SK-N-SH treated with all-trans-retinoic acid at 6 μM for 48 hours (cell line): Measurements from ENCODE around the gene PLIN1.

Experiments used
- ATAC-seq: fragments of 200-7000 bp; cut with Tn5 transposase; 3 replicates; pipeline ENCODE4 v1.9.1; 2020; ENCODE audit warnings: mild to moderate bottlenecking, moderate library complexity
- ARNTL ChIP-seq: fragments of 450-650 bp; formaldehyde crosslinking; IDR thresholded peaks from 2 replicates; pipeline ENCODE4 v1.5.0; 2020; ENCODE audit warnings: low read depth, mild to moderate bottlenecking, moderate library complexity, borderline replicate concordance
- BACH2 ChIP-seq: fragments of 250-450 bp; sonication (Bioruptor Pico); IDR thresholded peaks from 2 replicates; pipeline ENCODE4 v1.9.0; 2021; ENCODE audit warnings: mild to moderate bottlenecking, borderline replicate concordance
- CREB5 ChIP-seq: fragments of 250-450 bp; sonication (Bioruptor Pico); IDR thresholded peaks from 2 replicates; pipeline ENCODE4 v1.5.1; 2020; ENCODE audit warnings: low read depth, mild to moderate bottlenecking, moderate library complexity
- CSDC2 ChIP-seq: fragments of 250-450 bp; sonication (Bioruptor Pico); IDR thresholded peaks from 2 replicates; pipeline ENCODE4 v1.5.0; 2020; ENCODE audit warnings: mild to moderate bottlenecking, moderate library complexity
- CSRNP3 ChIP-seq: fragments of 250-450 bp; sonication (Bioruptor Pico); IDR thresholded peaks from 2 replicates; pipeline ENCODE4 v1.5.1; 2021; ENCODE audit warnings: mild to moderate bottlenecking, moderate library complexity
- ESRRG ChIP-seq: fragments of 250-450 bp; sonication (Bioruptor Pico); IDR thresholded peaks from 2 replicates; pipeline ENCODE4 v1.6.1; 2021; ENCODE audit warnings: mild to moderate bottlenecking
- ISL1 ChIP-seq: fragments of 250-450 bp; sonication (Bioruptor Pico); IDR thresholded peaks from 2 replicates; pipeline ENCODE4 v2.1.2; 2022; ENCODE audit warnings: mild to moderate bottlenecking, moderate library complexity
- OSR1 ChIP-seq: fragments of 250-450 bp; sonication (Bioruptor Pico); IDR thresholded peaks from 2 replicates; pipeline ENCODE4 v1.8.0; 2022; ENCODE audit warnings: moderate library complexity, mild to moderate bottlenecking, inconsistent platforms
- PATZ1 ChIP-seq: fragments of 250-450 bp; sonication (Bioruptor Pico); IDR thresholded peaks from 2 replicates; pipeline ENCODE4 v1.8.0; 2020; ENCODE audit warnings: mild to moderate bottlenecking, moderate library complexity, borderline replicate concordance
- RARB ChIP-seq: fragments of 250-450 bp; sonication (Bioruptor Pico); IDR thresholded peaks from 2 replicates; pipeline ENCODE4 v1.8.0; 2021; ENCODE audit warnings: mild to moderate bottlenecking, moderate library complexity
- SNAI2 ChIP-seq: fragments of 250-450 bp; sonication (Bioruptor Pico); IDR thresholded peaks from 2 replicates; pipeline ENCODE4 v1.5.0; 2020; ENCODE audit warnings: mild to moderate bottlenecking, moderate library complexity
- TCF4 ChIP-seq: fragments of 250-450 bp; sonication (Bioruptor Pico); IDR thresholded peaks from 2 replicates; pipeline ENCODE4 v1.8.0; 2021; ENCODE audit warnings: mild to moderate bottlenecking, moderate library complexity, borderline replicate concordance
- TOX ChIP-seq: fragments of 250-450 bp; sonication (Bioruptor Pico); IDR thresholded peaks from 2 replicates; pipeline ENCODE4 v1.8.0; 2021; ENCODE audit warnings: mild to moderate bottlenecking, moderate library complexity, borderline replicate concordance
- TSHZ2 ChIP-seq: fragments of 250-450 bp; sonication (Bioruptor Pico); IDR thresholded peaks from 2 replicates; pipeline ENCODE4 v1.5.0; 2020; ENCODE audit warnings: mild to moderate bottlenecking, moderate library complexity
- ZC3H10 ChIP-seq: fragments of 250-450 bp; sonication (Bioruptor Pico); IDR thresholded peaks from 2 replicates; pipeline ENCODE4 v1.5.1; 2021; ENCODE audit warnings: mild to moderate bottlenecking, moderate library complexity
- ZFP3 ChIP-seq: fragments of 250-450 bp; sonication (Bioruptor Pico); IDR thresholded peaks from 2 replicates; pipeline ENCODE4 v1.5.0; 2020; ENCODE audit warnings: mild to moderate bottlenecking, moderate library complexity
- ZFP30 ChIP-seq: fragments of 450-650 bp; formaldehyde crosslinking; IDR thresholded peaks from 2 replicates; pipeline ENCODE4 v1.5.0; 2022; ENCODE audit warnings: mild to moderate bottlenecking, moderate library complexity
- ZNF565 ChIP-seq: fragments of 450-650 bp; formaldehyde crosslinking; conservative IDR thresholded peaks from 2 replicates; pipeline ENCODE4 v1.5.0; 2020; ENCODE audit warnings: low read depth, mild to moderate bottlenecking, moderate library complexity
- ZNF70 ChIP-seq: fragments of 450-650 bp; formaldehyde crosslinking; IDR thresholded peaks from 2 replicates; pipeline ENCODE4 v1.5.0; 2020; ENCODE audit warnings: mild to moderate bottlenecking, moderate library complexity
- ZNF8 ChIP-seq: fragments of 450-650 bp; formaldehyde crosslinking; IDR thresholded peaks from 2 replicates; pipeline ENCODE4 v1.5.0; 2020; ENCODE audit warnings: mild to moderate bottlenecking, moderate library complexity

The PLIN1 gene

GRCh38 chr15:89664441-89665350 lies 14.5 kb downstream of the PLIN1 start:
- ATAC-seq, result no peak
- TF ChIP-seq CSRNP3 (CRISPR knock-in tag) (no peak), ESRRG (CRISPR knock-in tag) (no peak), TOX (CRISPR knock-in tag) (no peak), CSDC2 (CRISPR knock-in tag) (no peak), ARNTL (CRISPR knock-in tag) (no peak), BACH2 (CRISPR knock-in tag) (no peak), ZFP30 (no peak), TCF4 (CRISPR knock-in tag) (no peak), ZNF565 (CRISPR knock-in tag) (no peak), RARB (CRISPR knock-in tag) (no peak), TSHZ2 (no peak), ISL1 (CRISPR knock-in tag) (no peak), CREB5 (CRISPR knock-in tag) (no peak)

GRCh38 chr15:89662893-89663626 lies 16.1 kb downstream of the PLIN1 start:
- ATAC-seq, result peak; percentile 92
- TF ChIP-seq ZNF8 (CRISPR knock-in tag), result no peak
- no peak for TF ChIP-seq ZNF565 (CRISPR knock-in tag)
- no peak for TF ChIP-seq ESRRG (CRISPR knock-in tag)
- no peak for TF ChIP-seq ZFP30
- no peak for TF ChIP-seq BACH2 (CRISPR knock-in tag)
- TF ChIP-seq TCF4 (CRISPR knock-in tag), result no peak
- TF ChIP-seq SNAI2 (CRISPR knock-in tag), result no peak
- TF ChIP-seq ARNTL (CRISPR knock-in tag), result no peak
- no peak for TF ChIP-seq PATZ1 (CRISPR knock-in tag)
- no peak for TF ChIP-seq RARB (CRISPR knock-in tag)
- no peak for TF ChIP-seq CREB5 (CRISPR knock-in tag)
- TF ChIP-seq ZC3H10 (CRISPR knock-in tag), result no peak
- no peak for TF ChIP-seq OSR1 (CRISPR knock-in tag)
- no peak for TF ChIP-seq CSDC2 (CRISPR knock-in tag)
- TF ChIP-seq ZFP3 (CRISPR knock-in tag), result no peak
- TF ChIP-seq CSRNP3 (CRISPR knock-in tag), result no peak
- TF ChIP-seq ISL1 (CRISPR knock-in tag), result no peak
- TF ChIP-seq ZNF70, result no peak
